HG03175 (cell line): ENCODE results near the gene TRNP1.

ENCODE experiments used
- ATAC-seq: cut with Tn5 transposase; IDR thresholded peaks from one replicate; pipeline ENCODE4 v1.9.1; 2021; ENCODE audit warnings: mild to moderate bottlenecking, moderate library complexity; ENCODE audit not compliant: unreplicated experiment

The TRNP1 gene

GRCh38 chr1:27025718-27026117 lies 32.2 kb downstream of the TRNP1 start:
- no peak for ATAC-seq

GRCh38 chr1:27026621-27027574 lies 33.4 kb downstream of the TRNP1 start:
- no peak for ATAC-seq

GRCh38 chr1:27027575-27028250 lies 34.2 kb downstream of the TRNP1 start:
- no peak for ATAC-seq

GRCh38 chr1:27029517-27029916 lies 36.0 kb downstream of the TRNP1 start:
- ATAC-seq: no peak

GRCh38 chr1:27031235-27032118 lies 38.0 kb downstream of the TRNP1 start:
- ATAC-seq: no peak

- ATAC-seq: no peak
Observed at GRCh38 chr1:27032119-27032461, 38.6 kb downstream of the TRNP1 start.

GRCh38 chr1:27033043-27033746 lies 39.7 kb downstream of the TRNP1 start:
- ATAC-seq: no peak

- no peak for ATAC-seq
Observed at GRCh38 chr1:27035344-27035743, 41.9 kb downstream of the TRNP1 start.

- ATAC-seq: no peak
Observed at GRCh38 chr1:27036718-27037117, 43.2 kb downstream of the TRNP1 start.

GRCh38 chr1:27037518-27037917 lies 44.0 kb downstream of the TRNP1 start:
- ATAC-seq: no peak

- ATAC-seq: no peak
Observed at GRCh38 chr1:27038020-27038419, 44.5 kb downstream of the TRNP1 start.

GRCh38 chr1:27042670-27043069 lies 49.2 kb downstream of the TRNP1 start:
- ATAC-seq: no peak

GRCh38 chr1:27044613-27045151 lies 51.2 kb downstream of the TRNP1 start:
- ATAC-seq: peak; percentile 58

GRCh38 chr1:27045973-27046558 lies 52.6 kb downstream of the TRNP1 start:
- ATAC-seq: no peak

- no peak for ATAC-seq
Observed at GRCh38 chr1:27047914-27048313, 54.4 kb downstream of the TRNP1 start.

- ATAC-seq: no peak
Observed at GRCh38 chr1:27049100-27049499, 55.6 kb downstream of the TRNP1 start.

GRCh38 chr1:27049607-27050006 lies 56.1 kb downstream of the TRNP1 start:
- ATAC-seq: no peak
